Ascending aorta (tissue), 2 donors: ENCODE measurements around the gene ANKMY1. TPM values are rescaled to one million over a fixed set of nuclear protein-coding genes. Genes with fewer than 3 reads are reported as not detected.

Source experiments
- DNase-seq, 2 donors: peaks; one replicate each; pipeline ENCODE4 v3.0.0-alpha.2; 2019; ENCODE audit warnings: low spot score in 2 of 2
- H3K27ac ChIP-seq, 2 donors: fragments of 200-600 bp; sonication (generic); one replicate each; pipeline ENCODE4 v1.5.1; 2016 to 2017; ENCODE audit warnings: mild to moderate bottlenecking in 1 of 2
- H3K27me3 ChIP-seq: fragments of 200-600 bp; sonication (generic); one replicate; pipeline ENCODE4 v1.5.1; 2017
- H3K36me3 ChIP-seq, 2 donors: fragments of 200-600 bp; sonication (generic); one replicate each; pipeline ENCODE4 v1.5.1; 2016
- H3K4me1 ChIP-seq, 2 donors: fragments of 200-600 bp; sonication (generic); one replicate each; pipeline ENCODE4 v1.5.1; 2016 to 2017; ENCODE audit warnings: mild to moderate bottlenecking in 1 of 2
- H3K4me3 ChIP-seq, 2 donors: fragments of 200-600 bp; sonication (generic); one replicate each; pipeline ENCODE4 v1.5.1; 2016 to 2017; ENCODE audit warnings: mild to moderate bottlenecking in 1 of 2
- H3K9me3 ChIP-seq, 2 donors: fragments of 200-600 bp; sonication (generic); one replicate each; pipeline ENCODE4 v1.5.1; 2016
- intact Hi-C: fragments of 100-400 bp; cut with DNase I; formaldehyde crosslinking; loops from one replicate; pipeline ENCODE4 v1.15.1; 2023
- total RNA-seq: library from RNA; depleted of rRNA; stranded (reverse); fragments of >200 nt; gene quantifications from one replicate; pipeline ENCODE4 v1.1.0, GENCODE V29; 2016
- TF ChIP-seq, protein P1 (sequence below), 3 experiments: fragments of 200-600 bp in 2 of 3; fragments of 450-650 bp in 1 of 3; sonication (generic) in 2 of 3; IDR thresholded peaks; one replicate each; pipeline ENCODE4 v1.5.1; 2016 to 2019; ENCODE audit warnings: antibody characterized with exemption in 3 of 3, mild to moderate bottlenecking in 1 of 3, moderate library complexity in 1 of 3

Gene ANKMY1
- total RNA-seq, 1 donor from 2014 or later: 14.4 TPM

DNA sequence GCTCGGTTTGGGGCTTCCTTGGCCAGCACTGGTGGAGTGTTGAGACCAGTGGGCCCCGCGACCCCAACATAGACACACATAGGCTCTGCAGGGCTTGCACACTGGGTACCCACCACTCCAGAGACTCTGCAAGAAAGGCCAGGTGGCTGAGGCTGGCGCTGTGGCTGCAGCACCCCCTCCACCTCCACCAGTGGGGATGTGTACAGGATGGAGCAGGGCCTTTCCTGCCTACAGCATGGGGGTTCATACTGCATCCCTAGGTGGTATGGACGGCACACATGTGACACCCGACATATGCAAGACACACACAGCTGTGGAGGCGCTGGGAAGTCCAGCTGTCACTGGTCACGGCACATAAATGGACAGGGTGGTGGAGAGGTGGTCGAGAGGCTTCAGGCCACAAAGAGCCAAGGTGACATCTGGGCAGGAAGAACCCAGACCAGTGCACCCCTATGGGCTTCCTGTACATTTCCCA lies 11.8 kb upstream of the ANKMY1 start:
- H3K4me1 ChIP-seq: peaks cover 14 to 31% of the 10 kb centered on the region in 2 donors
- no peaks in the 10 kb centered on the region for H3K9me3 ChIP-seq
- H3K4me3 ChIP-seq: peak overlapping the region; percentile 77 to 91
- TF ChIP-seq, protein P1, sequence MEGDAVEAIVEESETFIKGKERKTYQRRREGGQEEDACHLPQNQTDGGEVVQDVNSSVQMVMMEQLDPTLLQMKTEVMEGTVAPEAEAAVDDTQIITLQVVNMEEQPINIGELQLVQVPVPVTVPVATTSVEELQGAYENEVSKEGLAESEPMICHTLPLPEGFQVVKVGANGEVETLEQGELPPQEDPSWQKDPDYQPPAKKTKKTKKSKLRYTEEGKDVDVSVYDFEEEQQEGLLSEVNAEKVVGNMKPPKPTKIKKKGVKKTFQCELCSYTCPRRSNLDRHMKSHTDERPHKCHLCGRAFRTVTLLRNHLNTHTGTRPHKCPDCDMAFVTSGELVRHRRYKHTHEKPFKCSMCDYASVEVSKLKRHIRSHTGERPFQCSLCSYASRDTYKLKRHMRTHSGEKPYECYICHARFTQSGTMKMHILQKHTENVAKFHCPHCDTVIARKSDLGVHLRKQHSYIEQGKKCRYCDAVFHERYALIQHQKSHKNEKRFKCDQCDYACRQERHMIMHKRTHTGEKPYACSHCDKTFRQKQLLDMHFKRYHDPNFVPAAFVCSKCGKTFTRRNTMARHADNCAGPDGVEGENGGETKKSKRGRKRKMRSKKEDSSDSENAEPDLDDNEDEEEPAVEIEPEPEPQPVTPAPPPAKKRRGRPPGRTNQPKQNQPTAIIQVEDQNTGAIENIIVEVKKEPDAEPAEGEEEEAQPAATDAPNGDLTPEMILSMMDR (IDR thresholded peaks at IDR 0.05): no peak
- peaks cover 16 to 18% of the 10 kb centered on the region in 2 donors for H3K36me3 ChIP-seq
- H3K27ac ChIP-seq: peak overlapping the region; percentile 71 to 73
- peak; percentile 7 to 64 for DNase-seq
- H3K27me3 ChIP-seq: no peaks in the 10 kb centered on the region
- intact Hi-C loops: loop anchor here (5.0 to 10.0 kb wide), 6 partner anchors 195 to 1167 kb away; partner anchors contain the start of genes HDAC4, PASK, SNED1 and STK25

DNA sequence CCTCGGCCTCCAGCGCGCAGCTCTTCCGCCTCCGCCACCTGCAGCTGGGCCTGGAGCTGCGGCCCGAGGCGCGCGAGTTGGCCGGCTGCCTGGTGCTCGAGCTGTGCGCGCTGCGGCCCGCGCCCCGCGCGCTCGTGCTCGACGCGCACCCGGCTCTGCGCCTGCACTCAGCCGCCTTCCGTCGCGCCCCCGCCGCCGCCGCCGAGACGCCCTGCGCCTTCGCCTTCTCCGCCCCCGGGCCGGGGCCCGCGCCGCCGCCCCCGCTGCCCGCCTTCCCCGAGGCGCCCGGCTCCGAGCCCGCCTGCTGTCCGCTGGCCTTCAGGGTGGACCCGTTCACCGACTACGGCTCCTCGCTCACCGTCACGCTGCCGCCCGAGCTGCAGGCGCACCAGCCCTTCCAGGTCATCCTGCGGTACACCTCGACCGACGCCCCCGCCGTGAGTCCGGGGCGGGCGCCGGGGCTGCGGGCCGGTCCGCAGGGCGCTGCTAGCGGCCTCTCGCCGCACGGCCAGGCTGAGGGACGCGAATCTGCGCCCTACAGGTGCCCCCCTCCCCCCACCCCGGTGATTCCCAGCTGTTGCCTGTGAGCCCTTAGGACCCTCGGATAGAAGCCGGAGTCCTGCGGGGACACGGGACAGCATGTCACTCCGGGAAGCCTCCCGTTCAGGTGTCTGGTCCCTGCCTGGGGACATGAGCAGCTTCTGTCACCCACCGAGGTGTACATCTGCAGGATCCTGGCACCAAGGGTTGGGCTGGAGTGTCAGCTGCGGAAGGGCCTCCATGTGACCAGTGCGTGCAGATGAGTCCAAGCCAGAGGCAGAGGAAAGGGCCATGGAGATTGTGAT lies 11.1 kb upstream of the ANKMY1 start:
- intact Hi-C loops: loop anchor here (1.0 to 10.0 kb wide), 8 partner anchors 9 to 1167 kb away; partner anchors contain the start of genes CAPN10, DUSP28, HDAC4 and PASK
- Histone ChIP-seq H3K4me1 (peaks cover 14 to 31% of the 10 kb centered on the region in 2 donors), H3K27me3 (no peaks in the 10 kb centered on the region), H3K4me3 (peak overlapping the region; percentile 77 to 91), H3K9me3 (no peaks in the 10 kb centered on the region), H3K27ac (peak overlapping the region; percentile 71 to 73), H3K36me3 (peaks cover 10 to 13% of the 10 kb centered on the region in 2 donors)
- TF ChIP-seq, protein P1 (IDR thresholded peaks at IDR 0.05): no peak
- peak in 1 of 2 donors; percentile 76 for DNase-seq

DNA sequence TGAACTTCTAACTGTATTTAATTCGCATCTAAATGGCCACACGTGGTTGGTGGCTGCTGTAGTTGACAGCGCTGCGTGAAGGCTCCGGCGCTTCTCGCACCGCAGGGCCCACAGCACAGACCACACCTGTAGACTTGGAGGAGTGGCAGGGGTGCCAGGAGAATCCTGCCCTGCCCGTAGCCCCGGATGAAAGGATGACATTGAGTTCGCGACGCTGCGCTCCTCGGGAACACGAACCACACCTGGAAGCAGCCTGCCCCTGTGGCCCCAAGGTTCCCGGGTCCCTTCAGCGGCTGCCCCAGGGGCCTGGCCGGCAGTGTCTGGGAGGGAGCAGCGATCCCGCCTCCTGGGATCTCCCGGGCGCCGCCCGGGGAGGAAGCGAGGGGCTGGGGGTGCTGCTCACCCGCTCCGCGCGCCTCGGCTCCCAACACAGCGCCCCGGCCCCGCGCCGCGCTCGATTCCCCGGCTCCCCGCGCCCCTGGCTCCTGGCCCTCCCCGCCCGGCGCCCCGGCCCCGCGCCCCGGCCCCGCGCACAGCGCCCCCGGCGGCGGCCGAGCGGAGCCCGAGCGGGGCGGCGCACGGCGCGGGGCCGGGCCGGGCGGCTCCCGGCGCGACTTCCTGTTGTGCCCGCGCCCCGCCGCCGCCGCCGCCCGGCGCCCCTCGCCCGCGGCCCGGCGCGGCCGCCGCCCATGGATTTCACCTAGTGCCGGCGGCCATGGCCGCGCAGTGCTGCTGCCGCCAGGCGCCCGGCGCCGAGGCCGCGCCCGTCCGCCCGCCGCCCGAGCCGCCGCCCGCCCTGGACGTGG lies 10.3 kb upstream of the ANKMY1 start, which contains the start of gene RNPEPL1:
RNPEPL1 (plus strand) TSS at position 613 of the 806 bp plus-strand sequence; CDS start at position 716, 103 bp downstream.
- peaks cover 6 to 7% of the 10 kb centered on the region in 2 donors for H3K36me3 ChIP-seq
- H3K27ac ChIP-seq: peak within 1 kb of the TSS; percentile 91 to 96
- intact Hi-C loops: loop anchor here (1.0 to 10.0 kb wide), 9 partner anchors 8 to 1166 kb away; partner anchors contain the start of genes CAPN10, DUSP28, HDAC4 and PASK
- peak within 1 kb of the TSS; percentile 77 to 91 for H3K4me3 ChIP-seq
- no peaks in the 10 kb centered on the region for H3K27me3 ChIP-seq
- H3K4me1 ChIP-seq: peaks cover 14 to 31% of the 10 kb centered on the region in 2 donors
- DNase-seq: peak in 1 of 2 donors; percentile 65
- H3K9me3 ChIP-seq: no peaks in the 10 kb centered on the region
- TF ChIP-seq, protein P1 (IDR thresholded peaks at IDR 0.05): no peak

GRCh38 chr2:240567137-240567871 lies 9.5 kb upstream of the ANKMY1 start:
- TF ChIP-seq, protein P1 (IDR thresholded peaks at IDR 0.05): no peak
- Histone ChIP-seq H3K4me1 (peaks cover 14 to 31% of the 10 kb centered on the region in 2 donors), H3K27ac (peak overlapping the region; percentile 91 to 96), H3K36me3 (no peaks in the 10 kb centered on the region), H3K4me3 (peak overlapping the region; percentile 71 to 85), H3K9me3 (no peaks in the 10 kb centered on the region), H3K27me3 (no peaks in the 10 kb centered on the region)
- intact Hi-C loops: loop anchor here (2.0 to 10.0 kb wide), 7 partner anchors 115 to 1165 kb away; partner anchors contain the start of genes HDAC4, PASK, SNED1 and STK25
- DNase-seq: peak in 1 of 2 donors; percentile 69
